Measurements from ENCODE around the gene FLOT1. TPM values are rescaled to one million over a fixed set of nuclear protein-coding genes. Genes with fewer than 3 reads are reported as not detected.

Gene FLOT1
- total and polyA plus RNA-seq, 2 donors (not counting 3 experiments of a cell fraction or from before 2014, with no cell fraction given) = 141 to 154 TPM

DNA sequence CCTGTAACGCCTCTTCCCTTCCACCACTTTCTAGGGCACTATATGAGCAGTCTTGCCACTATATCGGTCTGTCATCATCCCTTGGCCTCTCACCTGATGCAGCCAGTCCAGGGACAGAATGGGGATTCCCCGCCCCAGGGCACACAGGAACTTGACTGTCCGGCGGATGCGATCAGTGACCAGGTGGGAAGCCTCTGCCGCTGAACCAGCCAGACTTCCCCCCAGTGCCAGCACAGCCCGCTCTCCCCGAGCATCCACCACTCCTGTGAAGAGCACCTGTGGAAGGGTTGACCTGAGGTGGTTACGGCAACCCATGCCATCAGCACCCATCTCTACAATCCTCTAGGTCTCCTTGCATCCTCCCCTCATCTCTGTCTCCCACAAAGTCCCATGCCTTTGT lies 39.5 kb downstream of the FLOT1 start:
- H3K27ac ChIP-seq (ENCODE audit: insufficient read depth, low read depth, low read length) = no peak overlapping the region
- no peaks in the 10 kb centered on the region for H3K4me1 ChIP-seq (ENCODE audit: control insufficient read depth, extremely low read depth, insufficient read depth, low read length)
- TF ChIP-seq POLR2AphosphoS5 (IDR thresholded peaks at IDR 0.05; ENCODE audit: insufficient read depth, low read depth, low read length) = no peak
- TF ChIP-seq MYC (IDR thresholded peaks at IDR 0.05; ENCODE audit: low read depth, low read length) = no peak
- TF ChIP-seq EZH2 (IDR thresholded peaks at IDR 0.05; ENCODE audit: borderline replicate concordance, low read depth, low read length, severe bottlenecking) = no peak
- POLR2A ChIA-PET = interaction anchor here (0.8 kb wide), 1 partner anchor 14 kb away, joined by 3 read pairs; the partner anchor contains the start of gene MDC1
- no peaks in the 10 kb centered on the region for H3K9me3 ChIP-seq (replicated peaks; ENCODE audit: control insufficient read depth, insufficient read depth, low read length)
- no TSS peak for BruUV-seq (replicated peaks)
- intact Hi-C loops (cut with micrococcal nuclease) = no loop called here
- H3K4me2 ChIP-seq (ENCODE audit: insufficient read depth, low read length) = no peak overlapping the region
- H3K9ac ChIP-seq (replicated peaks; ENCODE audit: extremely low read depth, insufficient read depth, low read length) = no peak overlapping the region
- peaks cover 2 to 7% of the 10 kb centered on the region in 2 experiments for H3K36me3 ChIP-seq (ENCODE audit: control insufficient read depth in 2 of 2, extremely low read depth in 1 of 2, insufficient read depth in 2 of 2, low read length in 2 of 2)
- CTCF ChIA-PET = interaction anchor here (1.2 to 3.3 kb wide), 4 partner anchors 8 to 221 kb away, joined by 3 to 16 read pairs (median 12); partner anchors contain the start of gene MDC1
- no peak overlapping the region for H3K4me3 ChIP-seq (replicated peaks in 1 of 3; ENCODE audit: insufficient read depth in 1 of 3, low read depth in 1 of 3, low read length in 3 of 3)
- H3K79me2 ChIP-seq (ENCODE audit: control insufficient read depth, insufficient read depth, low read length) = no peaks in the 10 kb centered on the region
- DNase-seq (ENCODE audit: low read depth, low spot score) = no peak
- no peak overlapping the region for H2AFZ ChIP-seq (ENCODE audit: low read depth, low read length)
- no peaks in the 10 kb centered on the region for H3K27me3 ChIP-seq (ENCODE audit: control insufficient read depth in 2 of 2, insufficient read depth in 2 of 2, low read length in 2 of 2)
- dilution Hi-C loops (cut with MboI; ENCODE audit: extremely low pct_ligation_motif_present, low sequenced_read_pairs) = no loop called here
- H4K20me1 ChIP-seq (replicated peaks; ENCODE audit: control insufficient read depth, extremely low read depth, insufficient read depth, low read length) = no peaks in the 10 kb centered on the region
- FAIRE-seq = no peak
- H3K9me1 ChIP-seq (replicated peaks; ENCODE audit: control insufficient read depth, extremely low read depth, insufficient read depth, low read length) = no peaks in the 10 kb centered on the region

DNA sequence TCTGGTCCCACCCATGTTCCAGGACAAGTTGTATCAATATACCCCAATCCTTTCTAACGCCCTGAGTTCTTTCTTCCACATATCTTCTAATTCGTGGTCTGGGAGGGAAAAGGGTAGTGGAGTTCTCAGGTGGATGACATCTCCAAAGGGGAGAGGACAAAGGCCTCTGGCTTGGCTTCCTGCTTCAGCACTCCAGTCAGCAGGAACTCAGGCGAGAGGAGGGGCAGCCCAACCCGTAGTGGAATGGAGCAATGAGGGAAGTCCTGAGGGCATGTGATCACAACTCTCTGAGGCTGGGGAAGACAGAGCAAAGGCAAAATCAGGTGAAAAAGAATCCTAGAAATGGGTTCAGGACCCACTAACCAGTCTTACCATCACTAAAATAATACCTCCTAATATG lies 42.1 kb downstream of the FLOT1 start:
- no peaks in the 10 kb centered on the region for H3K9me1 ChIP-seq (replicated peaks; ENCODE audit: control insufficient read depth, extremely low read depth, insufficient read depth, low read length)
- H3K79me2 ChIP-seq (ENCODE audit: control insufficient read depth, insufficient read depth, low read length) = no peaks in the 10 kb centered on the region
- H3K4me2 ChIP-seq (ENCODE audit: insufficient read depth, low read length) = no peak overlapping the region
- H3K9me3 ChIP-seq (replicated peaks; ENCODE audit: control insufficient read depth, insufficient read depth, low read length) = no peaks in the 10 kb centered on the region
- H4K20me1 ChIP-seq (replicated peaks; ENCODE audit: control insufficient read depth, extremely low read depth, insufficient read depth, low read length) = no peaks in the 10 kb centered on the region
- no peak for DNase-seq (ENCODE audit: low read depth, low spot score)
- H3K36me3 ChIP-seq (ENCODE audit: control insufficient read depth in 2 of 2, extremely low read depth in 1 of 2, insufficient read depth in 2 of 2, low read length in 2 of 2) = peaks cover 2 to 6% of the 10 kb centered on the region in 2 experiments
- no peak overlapping the region for H3K9ac ChIP-seq (replicated peaks; ENCODE audit: extremely low read depth, insufficient read depth, low read length)
- H3K27ac ChIP-seq (ENCODE audit: insufficient read depth, low read depth, low read length) = no peak overlapping the region
- intact Hi-C loops (cut with micrococcal nuclease) = no loop called here
- dilution Hi-C loops (cut with MboI; ENCODE audit: extremely low pct_ligation_motif_present, low sequenced_read_pairs) = no loop called here
- TF ChIP-seq, protein P1, sequence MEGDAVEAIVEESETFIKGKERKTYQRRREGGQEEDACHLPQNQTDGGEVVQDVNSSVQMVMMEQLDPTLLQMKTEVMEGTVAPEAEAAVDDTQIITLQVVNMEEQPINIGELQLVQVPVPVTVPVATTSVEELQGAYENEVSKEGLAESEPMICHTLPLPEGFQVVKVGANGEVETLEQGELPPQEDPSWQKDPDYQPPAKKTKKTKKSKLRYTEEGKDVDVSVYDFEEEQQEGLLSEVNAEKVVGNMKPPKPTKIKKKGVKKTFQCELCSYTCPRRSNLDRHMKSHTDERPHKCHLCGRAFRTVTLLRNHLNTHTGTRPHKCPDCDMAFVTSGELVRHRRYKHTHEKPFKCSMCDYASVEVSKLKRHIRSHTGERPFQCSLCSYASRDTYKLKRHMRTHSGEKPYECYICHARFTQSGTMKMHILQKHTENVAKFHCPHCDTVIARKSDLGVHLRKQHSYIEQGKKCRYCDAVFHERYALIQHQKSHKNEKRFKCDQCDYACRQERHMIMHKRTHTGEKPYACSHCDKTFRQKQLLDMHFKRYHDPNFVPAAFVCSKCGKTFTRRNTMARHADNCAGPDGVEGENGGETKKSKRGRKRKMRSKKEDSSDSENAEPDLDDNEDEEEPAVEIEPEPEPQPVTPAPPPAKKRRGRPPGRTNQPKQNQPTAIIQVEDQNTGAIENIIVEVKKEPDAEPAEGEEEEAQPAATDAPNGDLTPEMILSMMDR (IDR thresholded peaks at IDR 0.05; ENCODE audit: extremely low read depth in 1 of 2, insufficient read depth in 1 of 2, low read depth in 1 of 2, low read length in 2 of 2) = no peak
- no peak for TF ChIP-seq POLR2AphosphoS5 (IDR thresholded peaks at IDR 0.05; ENCODE audit: insufficient read depth, low read depth, low read length)
- TF ChIP-seq, protein P2, sequence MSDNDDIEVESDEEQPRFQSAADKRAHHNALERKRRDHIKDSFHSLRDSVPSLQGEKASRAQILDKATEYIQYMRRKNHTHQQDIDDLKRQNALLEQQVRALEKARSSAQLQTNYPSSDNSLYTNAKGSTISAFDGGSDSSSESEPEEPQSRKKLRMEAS (IDR thresholded peaks at IDR 0.05; ENCODE audit: insufficient read depth, insufficient read length) = no peak
- H3K4me1 ChIP-seq (ENCODE audit: control insufficient read depth, extremely low read depth, insufficient read depth, low read length) = no peaks in the 10 kb centered on the region
- no peaks in the 10 kb centered on the region for H3K27me3 ChIP-seq (ENCODE audit: control insufficient read depth in 2 of 2, insufficient read depth in 2 of 2, low read length in 2 of 2)
- CTCF ChIA-PET = interaction anchor here (0.7 to 4.1 kb wide), 3 partner anchors 10 to 21 kb away, joined by 3 to 17 read pairs (median 3); partner anchors contain the start of gene MDC1
- H2AFZ ChIP-seq (ENCODE audit: low read depth, low read length) = no peak overlapping the region
- FAIRE-seq = no peak
- POLR2A ChIA-PET = no interaction called here
- H3K4me3 ChIP-seq (replicated peaks in 1 of 3; ENCODE audit: insufficient read depth in 1 of 3, low read depth in 1 of 3, low read length in 3 of 3) = no peak overlapping the region
- no TSS peak for BruUV-seq (replicated peaks)
